GM12864 (cell line): ENCODE results near the gene ST3GAL3.

Source experiments
- DNase-seq: peaks from one replicate; pipeline ENCODE4 v3.0.0-alpha.2; 2011; ENCODE audit warnings: low read depth
- H3K4me3 ChIP-seq: 2 replicates; pipeline ENCODE4 v1.5.1; 2011; ENCODE audit warnings: mild to moderate bottlenecking, low read depth, low read length, control low read depth
- TF ChIP-seq, protein P1 (sequence below): IDR thresholded peaks from 2 replicates; pipeline ENCODE4 v1.5.1; 2011; ENCODE audit warnings: low read depth, mild to moderate bottlenecking, moderate library complexity, low read length, control low read depth, inconsistent platforms; ENCODE audit errors: missing control alignments

ST3GAL3 gene

DNA sequence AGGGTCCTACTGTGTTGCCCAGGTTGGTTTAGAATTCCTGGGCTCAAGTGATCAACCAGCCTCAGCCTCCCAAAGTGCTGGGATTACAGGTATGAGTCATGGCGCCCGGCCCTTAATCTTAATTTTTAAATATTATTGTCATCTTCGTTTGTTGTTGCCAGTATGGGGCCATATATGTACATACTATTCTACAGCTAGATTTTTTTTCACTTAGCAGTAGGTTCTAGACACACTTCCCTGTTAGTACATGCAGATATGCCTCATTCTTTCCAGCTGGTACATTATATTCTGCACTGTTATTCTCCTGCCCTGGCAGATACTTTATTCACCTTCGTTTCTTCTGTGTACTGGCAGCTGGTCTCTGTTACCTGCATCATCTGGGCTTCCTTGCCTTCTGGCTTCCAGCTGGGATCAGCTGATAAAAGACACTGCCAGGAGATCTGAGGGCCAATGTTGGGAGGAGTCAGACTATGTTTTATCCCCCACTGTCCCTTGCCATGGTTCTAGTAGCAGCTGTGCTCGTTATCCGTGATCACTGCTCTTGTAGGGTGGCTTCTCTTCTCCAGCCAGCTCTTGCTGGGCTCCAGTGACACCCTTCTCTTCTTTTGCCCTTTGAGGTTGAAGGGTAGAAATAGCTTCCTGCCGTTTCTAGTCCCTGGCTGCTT is 24.7 kb downstream of the ST3GAL3 start:
- TF ChIP-seq, protein P1, sequence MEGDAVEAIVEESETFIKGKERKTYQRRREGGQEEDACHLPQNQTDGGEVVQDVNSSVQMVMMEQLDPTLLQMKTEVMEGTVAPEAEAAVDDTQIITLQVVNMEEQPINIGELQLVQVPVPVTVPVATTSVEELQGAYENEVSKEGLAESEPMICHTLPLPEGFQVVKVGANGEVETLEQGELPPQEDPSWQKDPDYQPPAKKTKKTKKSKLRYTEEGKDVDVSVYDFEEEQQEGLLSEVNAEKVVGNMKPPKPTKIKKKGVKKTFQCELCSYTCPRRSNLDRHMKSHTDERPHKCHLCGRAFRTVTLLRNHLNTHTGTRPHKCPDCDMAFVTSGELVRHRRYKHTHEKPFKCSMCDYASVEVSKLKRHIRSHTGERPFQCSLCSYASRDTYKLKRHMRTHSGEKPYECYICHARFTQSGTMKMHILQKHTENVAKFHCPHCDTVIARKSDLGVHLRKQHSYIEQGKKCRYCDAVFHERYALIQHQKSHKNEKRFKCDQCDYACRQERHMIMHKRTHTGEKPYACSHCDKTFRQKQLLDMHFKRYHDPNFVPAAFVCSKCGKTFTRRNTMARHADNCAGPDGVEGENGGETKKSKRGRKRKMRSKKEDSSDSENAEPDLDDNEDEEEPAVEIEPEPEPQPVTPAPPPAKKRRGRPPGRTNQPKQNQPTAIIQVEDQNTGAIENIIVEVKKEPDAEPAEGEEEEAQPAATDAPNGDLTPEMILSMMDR: no peak
- no peak overlapping the region for H3K4me3 ChIP-seq
- no peak for DNase-seq

- no peak for DNase-seq
- TF ChIP-seq, protein P1: no peak
- no peak overlapping the region for H3K4me3 ChIP-seq
Measured at GRCh38 chr1:43736819-43737218, 29.5 kb downstream of the ST3GAL3 start.

GRCh38 chr1:43742026-43742425 is 34.7 kb downstream of the ST3GAL3 start:
- no peak for DNase-seq
- H3K4me3 ChIP-seq: no peak overlapping the region
- TF ChIP-seq, protein P1: no peak

DNA sequence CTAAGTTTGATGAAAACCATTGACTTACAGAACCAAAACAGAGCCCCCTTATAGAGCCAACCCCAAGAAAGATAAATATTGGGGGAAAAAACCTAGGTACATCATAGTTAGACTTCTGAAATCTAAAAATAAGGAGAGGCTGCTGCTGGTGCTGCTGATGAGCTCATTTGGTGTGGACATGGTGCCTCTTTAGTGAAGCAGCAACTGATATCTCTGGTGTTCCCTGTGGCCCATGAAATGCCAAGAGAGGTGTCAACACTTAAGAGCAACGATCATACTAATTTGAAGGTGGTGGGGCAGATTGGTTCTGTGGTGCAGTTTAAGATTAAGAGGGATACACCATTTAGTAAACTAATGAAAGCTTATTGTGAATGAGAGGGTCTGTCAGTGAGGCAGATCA is 35.9 kb downstream of the ST3GAL3 start:
- no peak for DNase-seq
- TF ChIP-seq, protein P1: no peak
- H3K4me3 ChIP-seq: no peak overlapping the region

DNA sequence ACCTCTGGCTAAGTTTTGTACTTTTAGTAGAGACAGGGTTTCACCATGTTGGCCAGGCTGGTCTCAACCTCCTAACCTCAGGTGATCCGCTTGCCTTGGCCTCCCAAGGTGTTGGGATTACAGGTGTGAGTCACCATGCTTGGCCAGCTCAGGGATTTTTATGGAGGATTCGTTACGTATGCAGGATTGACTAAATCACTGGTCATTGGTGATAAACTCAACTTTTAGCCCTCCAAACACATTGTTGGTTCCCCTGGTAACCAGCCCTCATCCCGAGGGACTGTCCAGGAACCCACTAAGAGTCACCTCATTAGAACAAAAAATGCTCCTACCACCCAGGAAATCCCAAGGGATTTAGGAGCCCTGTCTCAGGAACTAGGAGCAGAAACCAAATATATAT is 40.4 kb downstream of the ST3GAL3 start:
- DNase-seq: no peak
- TF ChIP-seq, protein P1: no peak

DNA sequence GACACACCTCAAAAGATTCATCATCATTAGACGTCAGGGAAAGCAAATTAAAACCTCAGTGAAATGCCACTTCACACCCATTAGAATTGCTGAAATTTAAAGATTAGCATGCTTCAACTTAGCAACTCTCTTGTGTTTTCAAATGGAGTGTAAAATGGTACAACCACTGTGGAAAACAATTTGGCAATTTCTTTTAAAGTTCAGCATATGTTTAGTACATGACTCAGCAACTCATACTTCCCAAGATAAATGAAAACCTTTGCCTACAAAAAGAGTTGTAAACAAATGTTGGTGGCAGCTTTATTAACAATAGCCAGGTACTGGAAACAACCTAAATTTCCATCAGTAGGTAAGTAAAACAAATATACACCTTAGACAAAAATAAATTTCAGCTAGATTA is 42.7 kb downstream of the ST3GAL3 start:
- no peak overlapping the region for H3K4me3 ChIP-seq
- no peak for DNase-seq
- TF ChIP-seq, protein P1: no peak

More for the DNA sequence above, 40.4 kb downstream of the ST3GAL3 start:
- no peak overlapping the region for H3K4me3 ChIP-seq

DNA sequence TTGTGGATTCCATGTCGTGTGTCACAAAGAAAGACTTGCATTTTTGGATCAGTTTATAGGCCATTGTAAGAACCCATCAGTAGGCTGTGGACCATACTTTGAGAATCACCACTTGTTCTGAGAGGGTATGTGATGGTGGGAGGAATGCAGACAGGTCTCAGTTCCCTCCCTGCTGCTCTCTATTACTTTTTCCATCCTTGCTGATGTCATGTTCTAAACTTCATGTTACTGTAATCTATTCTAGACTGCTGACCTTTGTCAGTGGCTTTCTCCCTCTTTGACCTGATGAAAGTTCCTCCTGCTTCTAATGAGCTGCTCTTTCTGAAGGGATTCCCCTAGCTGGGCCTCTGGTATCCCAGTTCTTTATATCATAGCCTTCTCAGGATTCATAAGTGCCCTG is 46.1 kb downstream of the ST3GAL3 start:
- no peak overlapping the region for H3K4me3 ChIP-seq
- DNase-seq: no peak
- TF ChIP-seq, protein P1: no peak
